ENCODE results near the gene PLEKHS1. TPM values are rescaled to one million over a fixed set of nuclear protein-coding genes. Genes with fewer than 3 reads are reported as not detected.
"Not testable (repeated sequence)": the region's sequence is repeated elsewhere in the genome, so short reads cannot be mapped to it uniquely, and the experiment has no call there.

The PLEKHS1 gene
- polyA plus RNA-seq, 4 donors = 0.05 to 0.45 (median 0.18) TPM

GRCh38 chr10:113739577-113739976, 11.9 kb upstream of the PLEKHS1 start:
- DNase-seq (ENCODE audit: low read depth in 4 of 4, low spot score in 3 of 4) = no peak

GRCh38 chr10:113740850-113741249, 10.6 kb upstream of the PLEKHS1 start:
- no peak for DNase-seq (ENCODE audit: low read depth in 4 of 4, low spot score in 3 of 4)

GRCh38 chr10:113742466-113742865, 9.0 kb upstream of the PLEKHS1 start:
- no peak for DNase-seq (ENCODE audit: low read depth in 4 of 4, low spot score in 3 of 4)

- DNase-seq (ENCODE audit: low read depth in 4 of 4, low spot score in 3 of 4) = no peak
These were observed 7.9 kb upstream of the PLEKHS1 start for GRCh38 chr10:113743594-113743993.

GRCh38 chr10:113745374-113745773, 6.1 kb upstream of the PLEKHS1 start:
- DNase-seq (ENCODE audit: low read depth in 4 of 4, low spot score in 3 of 4) = no peak

- DNase-seq (ENCODE audit: low read depth in 4 of 4, low spot score in 3 of 4) = no peak
These were observed 5.1 kb upstream of the PLEKHS1 start for GRCh38 chr10:113746217-113746957.

- DNase-seq (ENCODE audit: low read depth in 4 of 4, low spot score in 3 of 4) = no peak
These were observed 1.1 kb downstream of the PLEKHS1 start for GRCh38 chr10:113752553-113752952.

GRCh38 chr10:113753020-113753692, 1.7 kb downstream of the PLEKHS1 start:
- no peak for DNase-seq (ENCODE audit: low read depth in 4 of 4, low spot score in 3 of 4)

- no peak for DNase-seq (ENCODE audit: low read depth in 4 of 4, low spot score in 3 of 4)
These were observed 2.6 kb downstream of the PLEKHS1 start for GRCh38 chr10:113754125-113754524.

GRCh38 chr10:113754768-113755167, 3.3 kb downstream of the PLEKHS1 start:
- DNase-seq (ENCODE audit: low read depth in 4 of 4, low spot score in 3 of 4) = no peak

GRCh38 chr10:113756940-113757543, 5.6 kb downstream of the PLEKHS1 start:
- no peak for DNase-seq (ENCODE audit: low read depth in 4 of 4, low spot score in 3 of 4)

- DNase-seq (ENCODE audit: low read depth in 4 of 4, low spot score in 3 of 4) = no peak
These were observed 10.6 kb downstream of the PLEKHS1 start for GRCh38 chr10:113762083-113762482.

- DNase-seq (ENCODE audit: low read depth in 4 of 4, low spot score in 3 of 4) = no peak
These were observed 13.1 kb downstream of the PLEKHS1 start for GRCh38 chr10:113764582-113764981.

GRCh38 chr10:113765910-113766309, 14.4 kb downstream of the PLEKHS1 start:
- no peak for DNase-seq (ENCODE audit: low read depth in 4 of 4, low spot score in 3 of 4)

GRCh38 chr10:113767222-113767621, 15.7 kb downstream of the PLEKHS1 start:
- no peak for DNase-seq (ENCODE audit: low read depth in 4 of 4, low spot score in 3 of 4)

- no peak for DNase-seq (ENCODE audit: low read depth in 4 of 4, low spot score in 3 of 4)
These were observed 18.9 kb downstream of the PLEKHS1 start for GRCh38 chr10:113770346-113770745.

GRCh38 chr10:113771131-113771530, 19.6 kb downstream of the PLEKHS1 start:
- not testable (repeated sequence) for DNase-seq (ENCODE audit: low read depth in 4 of 4, low spot score in 3 of 4)

- no peak for DNase-seq (ENCODE audit: low read depth in 4 of 4, low spot score in 3 of 4)
These were observed 24.3 kb downstream of the PLEKHS1 start for GRCh38 chr10:113775686-113776294.

- DNase-seq (ENCODE audit: low read depth in 4 of 4, low spot score in 3 of 4) = no peak
These were observed 25.1 kb downstream of the PLEKHS1 start for GRCh38 chr10:113776553-113776952.

- DNase-seq (ENCODE audit: low read depth in 4 of 4, low spot score in 3 of 4) = no peak
These were observed 29.3 kb downstream of the PLEKHS1 start for GRCh38 chr10:113780681-113781250.

GRCh38 chr10:113782367-113782766, 30.9 kb downstream of the PLEKHS1 start:
- no peak for DNase-seq (ENCODE audit: low read depth in 4 of 4, low spot score in 3 of 4)

Data from left renal pelvis (tissue), 4 donors.